Astrocyte (in vitro differentiated cells and primary cell): ENCODE measurements around the gene PIK3R3. TPM values are rescaled to one million over a fixed set of nuclear protein-coding genes. Genes with fewer than 3 reads are reported as not detected.

Experiments used
- DNase-seq: peaks from one replicate; pipeline ENCODE4 v3.0.0-alpha.2; 2010; ENCODE audit warnings: low read depth
- FAIRE-seq: peaks from 2 replicates; lab custom pipeline; 2011; peaks lifted over from hg19 to GRCh38; lab: Jason Lieb, UNC
- H2AFZ ChIP-seq: 2 replicates; pipeline ENCODE4 v1.6.0; 2012; ENCODE audit warnings: low read depth, low read length, inconsistent platforms
- H3K27ac ChIP-seq: 2 replicates; pipeline ENCODE4 v1.5.1; 2011; ENCODE audit warnings: low read depth, low read length, inconsistent platforms
- H3K27me3 ChIP-seq: 2 replicates; pipeline ENCODE4 v1.6.0; 2011; ENCODE audit warnings: low read length, inconsistent platforms; ENCODE audit not compliant: insufficient read depth
- H3K36me3 ChIP-seq: 2 replicates; pipeline ENCODE4 v1.5.1; 2011; ENCODE audit warnings: low read length, inconsistent platforms; ENCODE audit not compliant: insufficient read depth
- H3K4me1 ChIP-seq: 2 replicates; pipeline ENCODE4 v1.5.1; 2011; ENCODE audit warnings: low read length, inconsistent platforms; ENCODE audit not compliant: insufficient read depth
- H3K4me2 ChIP-seq: 2 replicates; pipeline ENCODE4 v1.6.0; 2012; ENCODE audit warnings: low read length, inconsistent platforms
- H3K4me3 ChIP-seq: 2 replicates; pipeline ENCODE4 v1.5.1; 2011; ENCODE audit warnings: low read depth, mild to moderate bottlenecking, low read length, inconsistent platforms; ENCODE audit not compliant: insufficient read depth
- H3K79me2 ChIP-seq: 2 replicates; pipeline ENCODE4 v1.6.0; 2012; ENCODE audit warnings: mild to moderate bottlenecking, low read length, inconsistent platforms; ENCODE audit not compliant: insufficient read depth
- H3K9ac ChIP-seq: 2 replicates; pipeline ENCODE4 v1.6.0; 2012; ENCODE audit warnings: mild to moderate bottlenecking, low read length, inconsistent platforms
- H3K9me3 ChIP-seq: 2 replicates; pipeline ENCODE4 v1.5.1; 2012; ENCODE audit warnings: low read depth, mild to moderate bottlenecking, low read length, inconsistent platforms; ENCODE audit not compliant: insufficient read depth
- H4K20me1 ChIP-seq: 2 replicates; pipeline ENCODE4 v1.6.0; 2012; ENCODE audit warnings: low read length, inconsistent platforms; ENCODE audit not compliant: insufficient read depth
- H3K27ac Mint-ChIP-seq: one replicate; pipeline ENCODE4 v1.8.0; 2021; ENCODE audit warnings: mild to moderate bottlenecking, mixed read lengths; ENCODE audit not compliant: unreplicated experiment
- H3K27me3 Mint-ChIP-seq: one replicate; pipeline ENCODE4 v1.8.0; 2021; ENCODE audit warnings: low read depth, mixed read lengths; ENCODE audit not compliant: unreplicated experiment
- H3K36me3 Mint-ChIP-seq: one replicate; pipeline ENCODE4 v1.8.0; 2021; ENCODE audit warnings: low read depth, mixed read lengths; ENCODE audit not compliant: unreplicated experiment
- H3K4me1 Mint-ChIP-seq: one replicate; pipeline ENCODE4 v1.8.0; 2021; ENCODE audit warnings: low read depth, mixed read lengths; ENCODE audit not compliant: unreplicated experiment
- H3K4me3 Mint-ChIP-seq: one replicate; pipeline ENCODE4 v1.8.0; 2021; ENCODE audit warnings: mild to moderate bottlenecking, moderate library complexity, mixed read lengths; ENCODE audit not compliant: unreplicated experiment
- H3K9me3 Mint-ChIP-seq: one replicate; pipeline ENCODE4 v1.8.0; 2021; ENCODE audit warnings: mild to moderate bottlenecking, mixed read lengths; ENCODE audit not compliant: unreplicated experiment
- CTCF ChIP-seq: IDR thresholded peaks from 2 replicates; pipeline ENCODE4 v1.5.1; 2011; ENCODE audit warnings: low read depth, mild to moderate bottlenecking, inconsistent platforms, low read length, moderate library complexity; ENCODE audit not compliant: insufficient read depth
- EZH2 ChIP-seq: IDR thresholded peaks from 2 replicates; pipeline ENCODE4 v1.6.1; 2012; ENCODE audit warnings: mild to moderate bottlenecking, low read length, inconsistent platforms; ENCODE audit not compliant: insufficient read depth
- total RNA-seq: library from RNA; stranded (reverse); gene quantifications from 2 replicates; pipeline ENCODE4 v1.2.1, GENCODE V29; 2021

The PIK3R3 gene
- total RNA-seq, 1 donor from 2014 or later, result 68.4 TPM

DNA sequence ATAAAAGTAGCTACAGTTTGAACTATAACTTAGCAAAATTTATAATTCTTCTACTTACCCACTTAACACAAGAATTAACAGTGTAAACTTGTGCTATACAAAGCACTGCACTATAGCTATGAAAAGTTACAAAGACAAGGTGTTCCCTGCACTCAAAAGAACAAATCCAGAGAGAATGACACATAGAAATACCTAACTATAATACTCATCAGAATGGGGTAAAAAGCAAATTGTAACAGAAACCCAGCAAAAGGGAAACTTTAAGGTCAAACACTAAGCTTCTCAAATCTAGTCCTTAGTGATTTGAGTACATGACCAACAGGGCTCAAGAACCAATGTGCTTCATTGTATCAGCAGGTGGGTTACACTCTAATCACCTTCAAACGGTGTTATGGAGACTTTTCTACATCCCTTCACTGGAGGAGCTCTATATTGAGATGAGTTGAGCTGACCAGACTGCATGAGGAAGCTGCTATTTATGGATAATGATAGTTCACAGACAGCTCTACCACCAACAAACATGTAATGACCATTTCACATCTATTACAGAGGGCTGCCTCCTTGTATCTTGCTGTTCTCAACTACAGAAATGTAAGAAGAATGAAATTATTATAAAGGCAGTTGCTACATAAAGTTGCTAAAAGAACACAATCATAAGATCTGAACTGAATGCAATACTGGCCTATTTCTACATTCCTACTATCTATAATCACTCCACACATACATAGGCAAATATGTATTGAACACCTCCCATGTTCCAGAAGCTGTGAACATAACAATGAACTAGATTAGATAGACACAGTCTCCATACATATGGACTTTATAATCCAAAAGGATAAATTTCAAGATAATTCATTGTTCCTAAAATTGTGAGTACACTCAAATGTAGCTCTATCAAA is 47.6 kb downstream of the PIK3R3 start:
- no peak overlapping the region for H2AFZ ChIP-seq
- peaks cover 45% of the 10 kb centered on the region for H4K20me1 ChIP-seq
- H3K4me1 ChIP-seq, result peaks cover 14% of the 10 kb centered on the region
- H3K9me3 Mint-ChIP-seq, result no peaks in the 10 kb centered on the region
- H3K79me2 ChIP-seq, result peaks cover 56% of the 10 kb centered on the region
- peak overlapping the region; percentile 9 for H3K4me3 Mint-ChIP-seq
- H3K4me1 Mint-ChIP-seq, result peaks cover 29% of the 10 kb centered on the region
- H3K27me3 ChIP-seq, result no peaks in the 10 kb centered on the region
- H3K36me3 Mint-ChIP-seq, result peaks cover 3% of the 10 kb centered on the region
- no peaks in the 10 kb centered on the region for H3K27me3 Mint-ChIP-seq
- no peak overlapping the region for H3K4me3 ChIP-seq
- H3K9ac ChIP-seq, result no peak overlapping the region
- H3K9me3 ChIP-seq, result no peaks in the 10 kb centered on the region
- DNase-seq (peak; percentile 44), FAIRE-seq (no peak)
- peak overlapping the region; percentile 53 for H3K27ac ChIP-seq
- H3K36me3 ChIP-seq, result no peaks in the 10 kb centered on the region
- TF ChIP-seq EZH2 (no peak), CTCF (no peak)
- H3K27ac Mint-ChIP-seq, result peak overlapping the region; percentile 22
- peak overlapping the region; percentile 56 for H3K4me2 ChIP-seq

- Mint-ChIP-seq H3K4me3 (no peak overlapping the region), H3K36me3 (no peaks in the 10 kb centered on the region), H3K4me1 (peaks cover 29% of the 10 kb centered on the region), H3K27me3 (no peaks in the 10 kb centered on the region), H3K27ac (no peak overlapping the region), H3K9me3 (no peaks in the 10 kb centered on the region)
- no peaks in the 10 kb centered on the region for H3K27me3 ChIP-seq
- H3K4me1 ChIP-seq, result peaks cover 14% of the 10 kb centered on the region
- no peak overlapping the region for H3K4me2 ChIP-seq
- FAIRE-seq (no peak), DNase-seq (no peak)
- peaks cover 40% of the 10 kb centered on the region for H4K20me1 ChIP-seq
- H3K27ac ChIP-seq, result no peak overlapping the region
- no peaks in the 10 kb centered on the region for H3K9me3 ChIP-seq
- TF ChIP-seq EZH2 (no peak), CTCF (no peak)
- H2AFZ ChIP-seq, result no peak overlapping the region
- no peak overlapping the region for H3K9ac ChIP-seq
- no peak overlapping the region for H3K4me3 ChIP-seq
- peaks cover 47% of the 10 kb centered on the region for H3K79me2 ChIP-seq
- H3K36me3 ChIP-seq, result no peaks in the 10 kb centered on the region
Observed at GRCh38 chr1:46083579-46083978, 48.9 kb downstream of the PIK3R3 start.

DNA sequence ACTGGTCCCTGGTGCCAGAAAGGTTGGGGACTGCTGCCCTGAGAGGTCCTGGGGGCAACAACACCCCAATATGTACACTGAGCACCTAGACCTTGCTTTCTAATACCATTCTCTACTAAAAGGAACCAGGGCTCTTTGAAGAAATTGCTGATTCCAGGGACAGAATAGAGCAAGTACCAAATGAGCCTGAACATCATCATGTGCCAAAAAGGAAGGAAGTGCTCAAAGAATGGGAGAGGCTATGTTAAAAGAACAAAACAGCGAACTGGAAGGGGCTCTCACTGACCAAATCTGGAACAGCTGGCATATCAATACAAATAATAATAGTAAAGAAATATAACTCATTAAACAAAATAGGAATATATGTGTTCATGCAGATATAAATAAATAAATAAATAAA is 50.8 kb downstream of the PIK3R3 start:
- TF ChIP-seq CTCF (no peak), EZH2 (no peak)
- no peak overlapping the region for H2AFZ ChIP-seq
- H3K9me3 Mint-ChIP-seq, result no peaks in the 10 kb centered on the region
- H3K79me2 ChIP-seq, result peaks cover 39% of the 10 kb centered on the region
- no peaks in the 10 kb centered on the region for H3K27me3 ChIP-seq
- H3K36me3 ChIP-seq, result no peaks in the 10 kb centered on the region
- no peak overlapping the region for H3K9ac ChIP-seq
- H3K4me1 ChIP-seq, result peaks cover 12% of the 10 kb centered on the region
- H3K4me1 Mint-ChIP-seq, result peaks cover 26% of the 10 kb centered on the region
- H3K4me3 Mint-ChIP-seq, result peak overlapping the region; percentile 27
- no peak overlapping the region for H3K4me2 ChIP-seq
- no peak for DNase-seq
- no peak overlapping the region for H3K4me3 ChIP-seq
- H3K27ac Mint-ChIP-seq, result no peak overlapping the region
- no peak overlapping the region for H3K27ac ChIP-seq
- no peak for FAIRE-seq
- H3K36me3 Mint-ChIP-seq, result no peaks in the 10 kb centered on the region
- no peaks in the 10 kb centered on the region for H3K9me3 ChIP-seq
- no peaks in the 10 kb centered on the region for H3K27me3 Mint-ChIP-seq
- H4K20me1 ChIP-seq, result peaks cover 34% of the 10 kb centered on the region
